Measurements from ENCODE around the gene GSE1.

Gene GSE1

DNA sequence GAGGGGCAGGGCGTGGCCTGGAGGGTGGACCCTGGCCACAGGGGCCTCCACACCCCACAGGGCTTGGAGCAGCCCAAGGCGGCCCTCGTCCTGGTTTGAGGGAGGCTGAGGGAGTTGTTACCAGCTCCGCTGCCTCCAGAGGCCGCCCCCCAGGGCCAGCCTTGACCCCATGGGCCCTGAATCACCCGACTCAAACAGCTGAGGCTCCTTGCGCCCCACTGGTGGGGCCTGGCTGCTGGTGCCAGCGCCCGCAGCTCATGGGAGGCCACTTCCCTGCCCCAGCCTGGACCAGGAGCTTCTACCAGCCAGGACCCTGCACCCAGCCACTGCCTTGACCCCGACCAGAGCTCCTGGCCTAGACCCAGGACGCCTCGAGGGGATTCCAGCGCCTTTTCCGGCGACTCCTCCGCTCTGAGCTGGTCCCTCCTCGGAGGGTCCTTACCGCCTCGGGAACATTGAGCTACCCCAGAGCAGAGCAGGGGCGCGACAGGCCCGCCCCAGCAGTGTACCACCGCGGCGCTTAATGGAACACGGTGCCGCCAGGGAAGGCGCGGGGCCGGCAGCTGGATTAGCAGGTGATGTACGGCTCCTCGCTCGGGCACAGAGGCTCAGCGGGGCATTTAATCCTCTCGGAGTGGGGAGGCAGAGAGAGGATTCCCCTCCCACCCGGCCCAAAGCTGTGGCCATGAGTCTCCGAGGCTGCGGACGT lies 37.2 kb downstream of the GSE1 start:
- no peak for TF ChIP-seq TAF1 (IDR thresholded peaks at IDR 0.05; ENCODE audit: borderline replicate concordance, low read depth, low read length)
- no peak for TF ChIP-seq POLR2AphosphoS5 (IDR thresholded peaks at IDR 0.05; ENCODE audit: low read depth, low read length)
- no peak for TF ChIP-seq POLR2A (IDR thresholded peaks at IDR 0.05; ENCODE audit: low read depth, low read length)
- FAIRE-seq (no peak), DNase-seq (ENCODE audit: insufficient read length) (no peak)

- no peak for TF ChIP-seq TAF1 (IDR thresholded peaks at IDR 0.05; ENCODE audit: borderline replicate concordance, low read depth, low read length)
- no peak for TF ChIP-seq POLR2AphosphoS5 (IDR thresholded peaks at IDR 0.05; ENCODE audit: low read depth, low read length)
- TF ChIP-seq POLR2A (IDR thresholded peaks at IDR 0.05; ENCODE audit: low read depth, low read length) = no peak
- DNase-seq (ENCODE audit: insufficient read length) (no peak), FAIRE-seq (no peak)
Observed at GRCh38 chr16:85650844-85651628, 37.9 kb downstream of the GSE1 start.

- no peak for TF ChIP-seq POLR2A (IDR thresholded peaks at IDR 0.05; ENCODE audit: low read depth, low read length)
- TF ChIP-seq POLR2AphosphoS5 (IDR thresholded peaks at IDR 0.05; ENCODE audit: low read depth, low read length) = no peak
- TF ChIP-seq TAF1 (IDR thresholded peaks at IDR 0.05; ENCODE audit: borderline replicate concordance, low read depth, low read length) = no peak
- FAIRE-seq (no peak), DNase-seq (ENCODE audit: insufficient read length) (no peak)
Observed at GRCh38 chr16:85651629-85652430, 38.7 kb downstream of the GSE1 start.

DNA sequence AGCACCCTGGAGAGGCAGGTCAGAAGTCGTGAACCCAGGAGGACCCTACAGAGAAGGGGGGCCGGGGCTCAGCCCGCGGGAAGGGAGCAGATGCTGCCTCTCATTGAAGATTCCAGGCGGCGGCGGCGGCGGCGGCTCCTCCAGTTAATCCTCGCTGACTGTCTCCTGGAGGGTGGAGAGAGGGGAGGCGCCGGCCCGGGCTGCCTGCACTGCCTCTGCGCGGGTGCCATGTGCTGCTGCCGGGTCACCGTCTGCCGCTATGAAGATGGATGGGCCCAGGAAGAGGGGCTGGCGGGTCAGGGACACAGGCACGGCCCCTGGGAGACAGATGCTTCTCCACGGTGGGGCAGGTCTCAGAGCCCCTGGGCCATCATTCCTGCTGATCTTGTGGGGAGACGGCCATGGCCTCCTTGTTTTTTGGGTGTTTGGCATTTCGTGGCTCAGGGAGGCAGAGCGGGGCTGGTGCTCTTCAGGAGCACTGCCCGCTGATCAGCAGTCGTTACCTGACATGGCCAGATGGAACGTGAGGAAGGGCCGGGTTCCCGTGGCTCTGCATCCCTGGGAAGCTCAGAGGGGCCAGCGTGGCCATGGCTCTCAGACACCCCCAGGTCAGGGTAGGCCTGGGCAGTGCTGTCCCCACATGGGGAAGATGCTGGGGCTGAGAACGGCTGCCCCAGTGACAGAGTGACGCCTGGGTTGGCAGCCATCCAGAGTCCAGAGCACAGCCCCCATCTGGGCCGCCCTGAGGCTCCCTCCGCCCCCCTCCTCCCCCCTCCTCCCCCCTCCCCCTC lies 39.5 kb downstream of the GSE1 start:
- DNase-seq (ENCODE audit: insufficient read length) = no peak
- no peak for FAIRE-seq
- TF ChIP-seq POLR2AphosphoS5 (IDR thresholded peaks at IDR 0.05; ENCODE audit: low read depth, low read length) (no peak), TAF1 (IDR thresholded peaks at IDR 0.05; ENCODE audit: borderline replicate concordance, low read depth, low read length) (no peak), POLR2A (IDR thresholded peaks at IDR 0.05; ENCODE audit: low read depth, low read length) (no peak)

- FAIRE-seq = no peak
- no peak for TF ChIP-seq POLR2A (IDR thresholded peaks at IDR 0.05; ENCODE audit: low read depth, low read length)
- TF ChIP-seq POLR2AphosphoS5 (IDR thresholded peaks at IDR 0.05; ENCODE audit: low read depth, low read length) = no peak
- no peak for TF ChIP-seq TAF1 (IDR thresholded peaks at IDR 0.05; ENCODE audit: borderline replicate concordance, low read depth, low read length)
- no peak for DNase-seq (ENCODE audit: insufficient read length)
Observed at GRCh38 chr16:85653290-85653891, 40.3 kb downstream of the GSE1 start.

- FAIRE-seq = no peak
- DNase-seq (ENCODE audit: insufficient read length) = no peak
- TF ChIP-seq POLR2A (IDR thresholded peaks at IDR 0.05; ENCODE audit: low read depth, low read length) = no peak
- TF ChIP-seq POLR2AphosphoS5 (IDR thresholded peaks at IDR 0.05; ENCODE audit: low read depth, low read length) = no peak
- no peak for TF ChIP-seq TAF1 (IDR thresholded peaks at IDR 0.05; ENCODE audit: borderline replicate concordance, low read depth, low read length)
Observed at GRCh38 chr16:85654251-85655095, 41.4 kb downstream of the GSE1 start.

- DNase-seq (ENCODE audit: insufficient read length) (no peak), FAIRE-seq (no peak)
- TF ChIP-seq TAF1 (IDR thresholded peaks at IDR 0.05; ENCODE audit: borderline replicate concordance, low read depth, low read length) (no peak), POLR2AphosphoS5 (IDR thresholded peaks at IDR 0.05; ENCODE audit: low read depth, low read length) (no peak), POLR2A (IDR thresholded peaks at IDR 0.05; ENCODE audit: low read depth, low read length) (no peak)
Observed at GRCh38 chr16:85655216-85656129, 42.4 kb downstream of the GSE1 start.

GRCh38 chr16:85656351-85657266 lies 43.5 kb downstream of the GSE1 start:
- no peak for TF ChIP-seq POLR2AphosphoS5 (IDR thresholded peaks at IDR 0.05; ENCODE audit: low read depth, low read length)
- TF ChIP-seq TAF1 (IDR thresholded peaks at IDR 0.05; ENCODE audit: borderline replicate concordance, low read depth, low read length) = no peak
- TF ChIP-seq POLR2A (IDR thresholded peaks at IDR 0.05; ENCODE audit: low read depth, low read length) = no peak
- DNase-seq (ENCODE audit: insufficient read length) (no peak), FAIRE-seq (no peak)

All from GM12892 (cell line).